Sigmoid colon (tissue), 7 donors: ENCODE results near the gene YAP1. TPM values are rescaled to one million over a fixed set of nuclear protein-coding genes. Genes with fewer than 3 reads are reported as not detected.

Experiments used
- DNase-seq: peaks from one replicate; pipeline ENCODE4 v3.0.0-alpha.2; 2019
- H3K27ac ChIP-seq, 4 donors: fragments of 200-600 bp; sonication (generic); one replicate each; pipeline ENCODE4 v1.5.1; 2016 to 2019; ENCODE audit warnings: mild to moderate bottlenecking in 1 of 4
- H3K27me3 ChIP-seq, 3 donors: fragments of 200-600 bp; sonication (generic); one replicate each; pipeline ENCODE4 v1.5.1; 2019; ENCODE audit warnings: mild to moderate bottlenecking in 1 of 3
- H3K36me3 ChIP-seq, 4 donors: fragments of 200-600 bp; sonication (generic); one replicate each; pipeline ENCODE4 v1.5.1; 2016 to 2019
- H3K4me1 ChIP-seq, 4 donors: fragments of 200-600 bp; sonication (generic); one replicate each; pipeline ENCODE4 v1.5.1; 2017 to 2019
- H3K4me3 ChIP-seq, 4 donors: fragments of 200-600 bp; sonication (generic); one replicate each; pipeline ENCODE4 v1.5.1; 2017 to 2019; ENCODE audit warnings: mild to moderate bottlenecking in 2 of 4, moderate library complexity in 1 of 4
- H3K9me3 ChIP-seq, 4 donors: fragments of 200-600 bp in 3 of 4; sonication (generic) in 3 of 4; one replicate each; pipeline versions ENCODE4 v1.5.1 to v1.6.1; 2013 to 2019
- EP300 ChIP-seq, 4 donors: sonication (generic); formaldehyde crosslinking; IDR thresholded peaks; one replicate each; pipeline ENCODE4 v1.6.1; 2017; ENCODE audit warnings: antibody characterized with exemption in 4 of 4
- POLR2A ChIP-seq, 2 donors: fragments of 450-650 bp; IDR thresholded peaks; one replicate each; pipeline ENCODE4 v1.6.1; 2016; ENCODE audit warnings: antibody characterized with exemption in 2 of 2, mild to moderate bottlenecking in 2 of 2, moderate library complexity in 2 of 2
- POLR2AphosphoS5 ChIP-seq, 4 donors: sonication (generic); formaldehyde crosslinking; IDR thresholded peaks; one replicate each; pipeline ENCODE4 v1.6.1; 2017; ENCODE audit warnings: antibody characterized with exemption in 4 of 4
- WGBS, 2 donors: extraction: QIAGEN DNeasy Blood & Tissue Kit; methylation state at CpG; one replicate each; pipeline ENCODE4 v1.1.7; 2013; 5-methylcytosine and 5-hydroxymethylcytosine counted together
- intact Hi-C: fragments of 100-400 bp; cut with DNase I; formaldehyde crosslinking; loops from one replicate; pipeline ENCODE4 v1.15.1; 2023
- polyA plus RNA-seq, 3 donors: library from polyadenylated mRNA; stranded (reverse); fragments of 200-250 nt; gene quantifications; one replicate each; pipeline ENCODE4 v1.2.3, GENCODE V29; 2013
- total RNA-seq, 4 donors: library from RNA; depleted of rRNA; stranded (reverse); fragments of >200 nt; gene quantifications; one replicate each; pipeline ENCODE4 v1.1.0, GENCODE V29; 2016
- TF ChIP-seq, protein P1 (sequence below), 4 experiments: fragments of 450-650 bp in 3 of 4; fragments of 200-600 bp in 1 of 4; IDR thresholded peaks; one replicate each; pipeline ENCODE4 v1.5.1; 2016 to 2019; ENCODE audit warnings: antibody characterized with exemption in 4 of 4, mild to moderate bottlenecking in 3 of 4, moderate library complexity in 2 of 4
- donor health status: healthy with polysubstance abuse.
- donor health status: Bipolar disorder and iron deficiency.
- donor health status: healthy.

Gene YAP1
- total and polyA plus RNA-seq, 7 donors: 12.0 to 239 (median 159) TPM

DNA sequence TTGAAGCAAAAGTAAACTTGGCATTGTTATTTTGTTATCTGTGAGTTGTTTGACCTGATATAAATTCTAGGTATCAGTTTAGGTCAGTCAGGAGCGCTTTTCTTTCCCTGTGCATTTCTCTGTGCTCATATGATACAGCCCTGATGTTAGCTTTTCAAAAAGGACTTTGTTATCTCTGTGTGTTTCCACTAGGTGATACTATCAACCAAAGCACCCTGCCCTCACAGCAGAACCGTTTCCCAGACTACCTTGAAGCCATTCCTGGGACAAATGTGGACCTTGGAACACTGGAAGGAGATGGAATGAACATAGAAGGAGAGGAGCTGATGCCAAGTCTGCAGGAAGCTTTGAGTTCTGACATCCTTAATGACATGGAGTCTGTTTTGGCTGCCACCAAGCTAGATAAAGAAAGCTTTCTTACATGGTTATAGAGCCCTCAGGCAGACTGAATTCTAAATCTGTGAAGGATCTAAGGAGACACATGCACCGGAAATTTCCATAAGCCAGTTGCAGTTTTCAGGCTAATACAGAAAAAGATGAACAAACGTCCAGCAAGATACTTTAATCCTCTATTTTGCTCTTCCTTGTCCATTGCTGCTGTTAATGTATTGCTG is 119.4 kb downstream of the YAP1 start:
- Histone ChIP-seq H3K4me3 (no peak overlapping the region), H3K9me3 (no peaks in the 10 kb centered on the region), H3K27ac (no peak overlapping the region), H3K36me3 (peaks cover 0 to 56% (median 0%) of the 10 kb centered on the region in 4 donors), H3K4me1 (peaks cover 0 to 17% (median 0%) of the 10 kb centered on the region in 4 donors), H3K27me3 (no peaks in the 10 kb centered on the region)
- intact Hi-C loops: no loop called here
- DNase-seq: no peak
- 35 to 58% methylated on average over 4 of the region's 4 CpGs for WGBS, 2 donors
- TF ChIP-seq POLR2AphosphoS5 (IDR thresholded peaks at IDR 0.05) (no peak), EP300 (IDR thresholded peaks at IDR 0.05) (no peak), POLR2A (IDR thresholded peaks at IDR 0.05) (no peak)
- TF ChIP-seq, protein P1, sequence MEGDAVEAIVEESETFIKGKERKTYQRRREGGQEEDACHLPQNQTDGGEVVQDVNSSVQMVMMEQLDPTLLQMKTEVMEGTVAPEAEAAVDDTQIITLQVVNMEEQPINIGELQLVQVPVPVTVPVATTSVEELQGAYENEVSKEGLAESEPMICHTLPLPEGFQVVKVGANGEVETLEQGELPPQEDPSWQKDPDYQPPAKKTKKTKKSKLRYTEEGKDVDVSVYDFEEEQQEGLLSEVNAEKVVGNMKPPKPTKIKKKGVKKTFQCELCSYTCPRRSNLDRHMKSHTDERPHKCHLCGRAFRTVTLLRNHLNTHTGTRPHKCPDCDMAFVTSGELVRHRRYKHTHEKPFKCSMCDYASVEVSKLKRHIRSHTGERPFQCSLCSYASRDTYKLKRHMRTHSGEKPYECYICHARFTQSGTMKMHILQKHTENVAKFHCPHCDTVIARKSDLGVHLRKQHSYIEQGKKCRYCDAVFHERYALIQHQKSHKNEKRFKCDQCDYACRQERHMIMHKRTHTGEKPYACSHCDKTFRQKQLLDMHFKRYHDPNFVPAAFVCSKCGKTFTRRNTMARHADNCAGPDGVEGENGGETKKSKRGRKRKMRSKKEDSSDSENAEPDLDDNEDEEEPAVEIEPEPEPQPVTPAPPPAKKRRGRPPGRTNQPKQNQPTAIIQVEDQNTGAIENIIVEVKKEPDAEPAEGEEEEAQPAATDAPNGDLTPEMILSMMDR (IDR thresholded peaks at IDR 0.05): no peak

GRCh38 chr11:102230186-102230585 is 119.9 kb downstream of the YAP1 start:
- H3K9me3 ChIP-seq: no peaks in the 10 kb centered on the region
- H3K27me3 ChIP-seq: no peaks in the 10 kb centered on the region
- peaks cover 0 to 51% (median 0%) of the 10 kb centered on the region in 4 donors for H3K36me3 ChIP-seq
- intact Hi-C loops: no loop called here
- peaks cover 0 to 22% (median 0%) of the 10 kb centered on the region in 4 donors for H3K4me1 ChIP-seq
- H3K4me3 ChIP-seq: no peak overlapping the region
- TF ChIP-seq POLR2A (IDR thresholded peaks at IDR 0.05) (no peak), POLR2AphosphoS5 (IDR thresholded peaks at IDR 0.05) (no peak)
- H3K27ac ChIP-seq: no peak overlapping the region
- DNase-seq: no peak

- intact Hi-C loops: no loop called here
- no peak overlapping the region for H3K4me3 ChIP-seq
- no peak for DNase-seq
- 64 to 81% methylated on average over 4 of the region's 4 CpGs for WGBS, 2 donors
- no peaks in the 10 kb centered on the region for H3K27me3 ChIP-seq
- H3K9me3 ChIP-seq: no peaks in the 10 kb centered on the region
- no peak for TF ChIP-seq POLR2A (IDR thresholded peaks at IDR 0.05)
- TF ChIP-seq, protein P1 (IDR thresholded peaks at IDR 0.05): no peak
- TF ChIP-seq EP300 (IDR thresholded peaks at IDR 0.05): no peak
- peaks cover 0 to 19% (median 0%) of the 10 kb centered on the region in 4 donors for H3K4me1 ChIP-seq
- H3K27ac ChIP-seq: no peak overlapping the region
- peaks cover 0 to 44% (median 0%) of the 10 kb centered on the region in 4 donors for H3K36me3 ChIP-seq
Observed at GRCh38 chr11:102230911-102231310, 120.7 kb downstream of the YAP1 start.

GRCh38 chr11:102234779-102235439 is 124.7 kb downstream of the YAP1 start:
- intact Hi-C loops: no loop called here
- H3K27ac ChIP-seq: no peak overlapping the region
- H3K4me3 ChIP-seq: no peak overlapping the region
- H3K9me3 ChIP-seq: no peaks in the 10 kb centered on the region
- H3K36me3 ChIP-seq: peaks cover 0 to 14% (median 0%) of the 10 kb centered on the region in 4 donors
- H3K27me3 ChIP-seq: no peaks in the 10 kb centered on the region
- TF ChIP-seq POLR2A (IDR thresholded peaks at IDR 0.05): no peak
- no peak for TF ChIP-seq POLR2AphosphoS5 (IDR thresholded peaks at IDR 0.05)
- TF ChIP-seq EP300 (IDR thresholded peaks at IDR 0.05): no peak
- TF ChIP-seq, protein P1 (IDR thresholded peaks at IDR 0.05): no peak
- DNase-seq: no peak
- H3K4me1 ChIP-seq: peaks cover 0 to 7% (median 0%) of the 10 kb centered on the region in 4 donors
- 56 to 68% methylated on average over 7 of the region's 7 CpGs for WGBS, 2 donors

DNA sequence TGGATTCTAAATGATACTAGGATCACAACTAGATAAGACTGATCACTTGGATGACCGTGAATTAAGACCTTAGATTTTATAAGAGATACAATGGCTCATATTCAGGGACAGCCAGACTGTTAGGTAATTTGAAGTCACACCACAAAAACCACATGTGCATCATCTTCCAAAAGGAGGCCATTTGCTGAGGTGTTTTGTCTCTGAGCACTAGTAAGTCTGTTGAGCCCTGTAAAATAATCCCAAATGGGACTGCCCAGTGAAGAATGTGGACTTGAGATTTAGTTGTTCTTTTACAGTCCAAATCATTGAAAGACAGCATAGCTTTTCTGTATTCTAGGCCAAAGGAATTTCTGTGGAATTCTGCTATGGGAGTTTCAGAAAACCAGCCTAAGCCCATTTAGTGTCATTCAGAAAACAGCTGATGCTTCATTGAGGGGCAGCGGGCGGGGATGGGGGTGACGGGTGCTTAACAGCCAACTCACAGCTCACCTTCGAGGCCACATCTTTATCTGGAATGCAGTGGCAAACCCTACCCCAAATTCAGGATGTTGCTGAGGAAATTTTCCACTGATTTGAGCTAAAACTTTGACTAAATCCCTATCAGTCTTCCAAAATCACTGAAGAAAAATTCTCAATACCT is 127.0 kb downstream of the YAP1 start:
- 88 to 94% methylated on average over 5 of the region's 5 CpGs for WGBS, 2 donors
- H3K9me3 ChIP-seq: no peaks in the 10 kb centered on the region
- no peaks in the 10 kb centered on the region for H3K27me3 ChIP-seq
- intact Hi-C loops: no loop called here
- peaks cover 0 to 10% (median 2%) of the 10 kb centered on the region in 4 donors for H3K4me1 ChIP-seq
- no peak overlapping the region for H3K27ac ChIP-seq
- H3K4me3 ChIP-seq: no peak overlapping the region
- H3K36me3 ChIP-seq: peaks cover 0 to 9% (median 0%) of the 10 kb centered on the region in 4 donors
- TF ChIP-seq, protein P1 (IDR thresholded peaks at IDR 0.05): no peak
- TF ChIP-seq POLR2A (IDR thresholded peaks at IDR 0.05) (no peak), POLR2AphosphoS5 (IDR thresholded peaks at IDR 0.05) (no peak), EP300 (IDR thresholded peaks at IDR 0.05) (no peak)
- DNase-seq: no peak
